Activated CD4-positive, alpha-beta T cell treated with anti-CD3 and anti-CD28 coated beads, Interleukin-2, amount 10 ng/mL, durations not matched to agents 7 days and 5 days (primary cell): Measurements from ENCODE around the gene CBX2. TPM values are rescaled to one million over a fixed set of nuclear protein-coding genes. Genes with fewer than 3 reads are reported as not detected.

Experiments
- CTCF ChIA-PET: fragments of 350-600 bp; sonication (Branson Sonifier 250); formaldehyde crosslinking; loops from one replicate; lab custom pipeline; 2021; ENCODE audit warnings: antibody characterized with exemption; lab: Charles Lee
- POLR2A ChIA-PET: fragments of 350-600 bp; sonication (Branson Sonifier 250); formaldehyde crosslinking; loops from one replicate; lab custom pipeline; 2021; ENCODE audit warnings: antibody characterized with exemption; lab: Charles Lee
- DNase-seq: peaks from one replicate; pipeline ENCODE4 v3.0.0-alpha.2; 2020
- H3K27ac Mint-ChIP-seq: one replicate; pipeline ENCODE4 v1.8.0; 2021; ENCODE audit warnings: mild to moderate bottlenecking, moderate library complexity, mixed read lengths
- H3K27me3 Mint-ChIP-seq: one replicate; pipeline ENCODE4 v1.8.0; 2021; ENCODE audit warnings: mixed read lengths
- H3K36me3 Mint-ChIP-seq: one replicate; pipeline ENCODE4 v1.8.0; 2021; ENCODE audit warnings: low read depth, mixed read lengths
- H3K4me1 Mint-ChIP-seq: one replicate; pipeline ENCODE4 v1.8.0; 2021; ENCODE audit warnings: mixed read lengths
- H3K4me3 Mint-ChIP-seq: one replicate; pipeline ENCODE4 v1.8.0; 2021; ENCODE audit warnings: mild to moderate bottlenecking, moderate library complexity, mixed read lengths
- H3K9me3 Mint-ChIP-seq: one replicate; pipeline ENCODE4 v1.8.0; 2021; ENCODE audit warnings: mixed read lengths
- total RNA-seq, 2 experiments: library from RNA; stranded (reverse); gene quantifications; one replicate each; pipeline ENCODE4 v1.2.3, GENCODE V29; 2021

Gene CBX2
- total RNA-seq, 2 experiments from 2014 or later, result 4.6 to 5.5 TPM

- no peaks in the 10 kb centered on the region for H3K9me3 Mint-ChIP-seq
- CTCF ChIA-PET, result interaction anchor here (0.7 kb wide), 1 partner anchor 254 kb away, joined by 3 read pairs; no protein-coding TSS in a partner anchor
- peaks cover 1% of the 10 kb centered on the region for H3K4me1 Mint-ChIP-seq
- DNase-seq, result no peak
- POLR2A ChIA-PET, result no interaction called here
- no peaks in the 10 kb centered on the region for H3K36me3 Mint-ChIP-seq
- peaks cover 19% of the 10 kb centered on the region for H3K27me3 Mint-ChIP-seq
- H3K4me3 Mint-ChIP-seq, result no peak overlapping the region
- no peak overlapping the region for H3K27ac Mint-ChIP-seq
Measured at GRCh38 chr17:79737922-79738578, 39.9 kb upstream of the CBX2 start.

- Mint-ChIP-seq H3K27ac (no peak overlapping the region), H3K4me1 (no peaks in the 10 kb centered on the region), H3K36me3 (no peaks in the 10 kb centered on the region), H3K9me3 (no peaks in the 10 kb centered on the region), H3K27me3 (peaks cover 23% of the 10 kb centered on the region), H3K4me3 (no peak overlapping the region)
- no peak for DNase-seq
- ChIA-PET POLR2A (no interaction called here), CTCF (interaction anchor here (0.7 kb wide), 1 partner anchor 254 kb away, joined by 3 read pairs; no protein-coding TSS in a partner anchor)
Measured at GRCh38 chr17:79738643-79739042, 39.3 kb upstream of the CBX2 start.

- ChIA-PET CTCF (no interaction called here), POLR2A (no interaction called here)
- Mint-ChIP-seq H3K4me1 (no peaks in the 10 kb centered on the region), H3K27me3 (peaks cover 23% of the 10 kb centered on the region), H3K4me3 (no peak overlapping the region), H3K36me3 (no peaks in the 10 kb centered on the region), H3K9me3 (no peaks in the 10 kb centered on the region), H3K27ac (no peak overlapping the region)
- DNase-seq, result no peak
Measured at GRCh38 chr17:79739148-79740062, 38.5 kb upstream of the CBX2 start.

GRCh38 chr17:79740413-79740812 lies 37.5 kb upstream of the CBX2 start:
- peaks cover 5% of the 10 kb centered on the region for H3K4me1 Mint-ChIP-seq
- CTCF ChIA-PET, result interaction anchor here (1.9 to 2.1 kb wide), 2 partner anchors 7 to 99 kb away, joined by 10 to 11 read pairs; partner anchors contain the start of gene CBX4
- no peak overlapping the region for H3K27ac Mint-ChIP-seq

GRCh38 chr17:79741401-79741750 lies 36.6 kb upstream of the CBX2 start:
- Mint-ChIP-seq H3K4me1 (peaks cover 14% of the 10 kb centered on the region), H3K27ac (no peak overlapping the region), H3K4me3 (no peak overlapping the region), H3K27me3 (peaks cover 25% of the 10 kb centered on the region), H3K9me3 (no peaks in the 10 kb centered on the region), H3K36me3 (no peaks in the 10 kb centered on the region)
- DNase-seq, result no peak
- ChIA-PET CTCF (interaction anchor here (0.6 to 2.1 kb wide), 9 partner anchors 8 to 1745 kb away, joined by 3 to 11 read pairs (median 3); partner anchors contain the start of gene CBX4), POLR2A (no interaction called here)

More at GRCh38 chr17:79740413-79740812, 37.5 kb upstream of the CBX2 start:
- Mint-ChIP-seq H3K36me3 (no peaks in the 10 kb centered on the region), H3K9me3 (no peaks in the 10 kb centered on the region), H3K4me3 (no peak overlapping the region), H3K27me3 (peaks cover 23% of the 10 kb centered on the region)
- no peak for DNase-seq
- POLR2A ChIA-PET, result no interaction called here

GRCh38 chr17:79741751-79742588 lies 36.0 kb upstream of the CBX2 start:
- peaks cover 31% of the 10 kb centered on the region for H3K27me3 Mint-ChIP-seq
- CTCF ChIA-PET, result interaction anchor here (0.6 to 2.1 kb wide), 9 partner anchors 9 to 1745 kb away, joined by 3 to 11 read pairs (median 3); partner anchors contain the start of gene CBX4

GRCh38 chr17:79742589-79742918 lies 35.4 kb upstream of the CBX2 start:
- H3K9me3 Mint-ChIP-seq, result no peaks in the 10 kb centered on the region
- DNase-seq, result no peak
- POLR2A ChIA-PET, result no interaction called here

More at GRCh38 chr17:79741751-79742588, 36.0 kb upstream of the CBX2 start:
- H3K4me3 Mint-ChIP-seq, result no peak overlapping the region
- POLR2A ChIA-PET, result no interaction called here
- no peaks in the 10 kb centered on the region for H3K9me3 Mint-ChIP-seq
- H3K36me3 Mint-ChIP-seq, result no peaks in the 10 kb centered on the region
- H3K4me1 Mint-ChIP-seq, result peaks cover 17% of the 10 kb centered on the region
- no peak overlapping the region for H3K27ac Mint-ChIP-seq
- DNase-seq, result peak; percentile 75

GRCh38 chr17:79742951-79743476 lies 34.9 kb upstream of the CBX2 start:
- H3K4me1 Mint-ChIP-seq, result peaks cover 20% of the 10 kb centered on the region
- peaks cover 2% of the 10 kb centered on the region for H3K36me3 Mint-ChIP-seq
- no peaks in the 10 kb centered on the region for H3K9me3 Mint-ChIP-seq
- ChIA-PET CTCF (interaction anchor here (0.7 to 1.7 kb wide), 2 partner anchors 68 to 227 kb away, joined by 3 to 5 read pairs; no protein-coding TSS in a partner anchor), POLR2A (no interaction called here)
- H3K27ac Mint-ChIP-seq, result no peak overlapping the region
- no peak for DNase-seq
- H3K4me3 Mint-ChIP-seq, result no peak overlapping the region
- H3K27me3 Mint-ChIP-seq, result peaks cover 39% of the 10 kb centered on the region

More at GRCh38 chr17:79742589-79742918, 35.4 kb upstream of the CBX2 start:
- H3K4me1 Mint-ChIP-seq, result peaks cover 17% of the 10 kb centered on the region
- H3K27me3 Mint-ChIP-seq, result peaks cover 35% of the 10 kb centered on the region
- no peak overlapping the region for H3K4me3 Mint-ChIP-seq
- CTCF ChIA-PET, result interaction anchor here (1.0 to 2.1 kb wide), 6 partner anchors 9 to 97 kb away, joined by 3 to 11 read pairs (median 4); partner anchors contain the start of gene CBX4
- no peak overlapping the region for H3K27ac Mint-ChIP-seq
- no peaks in the 10 kb centered on the region for H3K36me3 Mint-ChIP-seq

GRCh38 chr17:79743614-79744013 lies 34.3 kb upstream of the CBX2 start:
- Mint-ChIP-seq H3K9me3 (no peaks in the 10 kb centered on the region), H3K27ac (no peak overlapping the region), H3K36me3 (peaks cover 2% of the 10 kb centered on the region), H3K27me3 (peaks cover 40% of the 10 kb centered on the region), H3K4me1 (peaks cover 20% of the 10 kb centered on the region), H3K4me3 (no peak overlapping the region)
- POLR2A ChIA-PET, result no interaction called here
- CTCF ChIA-PET, result interaction anchor here (0.7 to 1.7 kb wide), 3 partner anchors 35 to 227 kb away, joined by 3 to 5 read pairs (median 3); no protein-coding TSS in a partner anchor
- DNase-seq, result no peak

GRCh38 chr17:79745641-79746105 lies 32.3 kb upstream of the CBX2 start:
- no peak for DNase-seq
- Mint-ChIP-seq H3K36me3 (peaks cover 2% of the 10 kb centered on the region), H3K4me3 (peak overlapping the region; percentile 34), H3K27me3 (peaks cover 40% of the 10 kb centered on the region), H3K9me3 (no peaks in the 10 kb centered on the region), H3K4me1 (peaks cover 20% of the 10 kb centered on the region), H3K27ac (peak overlapping the region; percentile 72)
- POLR2A ChIA-PET, result no interaction called here
- CTCF ChIA-PET, result interaction anchor here (0.6 to 2.3 kb wide), 17 partner anchors 10 to 550 kb away, joined by 3 to 8 read pairs (median 4); partner anchors contain the start of genes CBX4 and CBX8

- CTCF ChIA-PET, result interaction anchor here (0.6 to 2.3 kb wide), 6 partner anchors 16 to 93 kb away, joined by 3 to 8 read pairs (median 4); partner anchors contain the start of gene CBX4
- DNase-seq, result no peak
- Mint-ChIP-seq H3K27ac (no peak overlapping the region), H3K36me3 (peaks cover 2% of the 10 kb centered on the region), H3K4me3 (no peak overlapping the region), H3K27me3 (peaks cover 50% of the 10 kb centered on the region), H3K9me3 (no peaks in the 10 kb centered on the region), H3K4me1 (peaks cover 20% of the 10 kb centered on the region)
- POLR2A ChIA-PET, result no interaction called here
Measured at GRCh38 chr17:79746889-79747507, 30.9 kb upstream of the CBX2 start.
